ENCODE measurements around the gene KRABD2.

The KRABD2 gene

DNA sequence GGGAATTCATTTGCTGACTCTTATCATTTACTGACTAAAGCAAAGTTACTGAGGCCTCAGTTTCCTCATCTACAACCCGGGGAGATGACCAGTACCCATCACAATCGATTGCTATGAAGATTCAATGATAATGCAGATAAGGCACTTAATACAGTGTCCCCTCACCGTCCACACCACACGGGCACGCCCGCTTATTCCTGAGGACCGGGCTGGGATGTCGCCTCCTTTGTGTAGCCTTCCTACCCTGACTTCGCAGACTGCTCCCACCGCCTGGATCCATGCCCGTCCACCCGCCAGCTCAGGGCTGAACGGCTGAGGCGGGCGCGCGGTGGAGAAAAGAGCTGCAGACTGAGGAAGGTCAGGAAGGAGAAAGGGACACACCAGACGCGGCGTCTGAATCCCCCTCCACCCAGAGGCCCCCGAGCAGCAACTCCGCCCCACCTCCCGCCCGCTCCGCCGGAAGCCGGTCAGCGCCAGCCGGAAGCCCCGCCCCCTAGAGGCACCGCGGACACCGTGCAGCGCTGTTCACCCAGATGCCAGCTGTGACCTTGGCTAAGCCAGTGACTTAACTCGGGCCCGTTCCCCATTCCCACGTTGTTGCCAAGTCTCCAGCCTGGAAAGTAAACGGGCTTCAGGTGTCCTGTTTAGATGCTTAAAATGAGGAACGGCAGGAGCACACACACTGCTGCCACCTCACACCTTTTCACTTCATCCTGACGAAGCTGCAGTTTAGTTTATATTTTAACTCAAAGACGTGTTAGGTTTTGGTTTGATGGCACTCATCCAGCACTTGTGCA is at the start of gene KRABD2:
Gene KRABD2, minus strand, starts transcription at position 434 of the 797 bp plus-strand sequence.
- Histone ChIP-seq H3K27ac (ENCODE audit: low read length) (peak within 1 kb of the TSS; percentile 53), H3K27me3 (ENCODE audit: control insufficient read depth, insufficient read depth, low read length) (no peaks in the 10 kb centered on the region), H3K36me3 (ENCODE audit: control insufficient read depth, insufficient read depth, low read length) (peaks cover 48% of the 10 kb centered on the region), H3K4me1 (ENCODE audit: control insufficient read depth, insufficient read depth, low read length) (peaks cover 27% of the 10 kb centered on the region), H3K9me3 (ENCODE audit: control insufficient read depth, insufficient read depth, low read length) (no peaks in the 10 kb centered on the region), H3K4me3 (ENCODE audit: low read length) (peak within 1 kb of the TSS; percentile 83)
- DNase-seq = peak; percentile 86 to 93
- 3% methylated on average over 41 of the region's 41 CpGs for WGBS (ENCODE audit: insufficient coverage)
- H3K4me1 Mint-ChIP-seq = peaks cover 43% of the 10 kb centered on the region in 2 donors
- peak within 1 kb of the TSS; percentile 88 for H3K4me3 Mint-ChIP-seq
- intact Hi-C loops (cut with micrococcal nuclease) = no loop called here
- no peaks in the 10 kb centered on the region for H3K9me3 Mint-ChIP-seq
- peaks cover 8% of the 10 kb centered on the region for H3K36me3 Mint-ChIP-seq
- peak within 1 kb of the TSS; percentile 79 to 84 for H3K27ac Mint-ChIP-seq
- no peaks in the 10 kb centered on the region for H3K27me3 Mint-ChIP-seq (ENCODE audit: low read depth in 2 of 2)
- ATAC-seq = peak; percentile 100
- peak; percentile 51 for TF ChIP-seq CTCF (IDR thresholded peaks at IDR 0.05)

- Mint-ChIP-seq H3K27ac (no peak overlapping the region), H3K36me3 (no peaks in the 10 kb centered on the region), H3K27me3 (ENCODE audit: low read depth in 2 of 2) (peaks cover 34% of the 10 kb centered on the region in 2 donors), H3K9me3 (no peaks in the 10 kb centered on the region), H3K4me3 (no peak overlapping the region), H3K4me1 (no peaks in the 10 kb centered on the region)
- no peak for ATAC-seq
- Histone ChIP-seq H3K36me3 (ENCODE audit: control insufficient read depth, insufficient read depth, low read length) (no peaks in the 10 kb centered on the region), H3K27me3 (ENCODE audit: control insufficient read depth, insufficient read depth, low read length) (no peaks in the 10 kb centered on the region), H3K9me3 (ENCODE audit: control insufficient read depth, insufficient read depth, low read length) (no peaks in the 10 kb centered on the region), H3K4me1 (ENCODE audit: control insufficient read depth, insufficient read depth, low read length) (no peaks in the 10 kb centered on the region), H3K4me3 (ENCODE audit: low read length) (no peak overlapping the region), H3K27ac (ENCODE audit: low read length) (no peak overlapping the region)
- DNase-seq = no peak
- intact Hi-C loops (cut with micrococcal nuclease) = no loop called here
- no peak for TF ChIP-seq CTCF (IDR thresholded peaks at IDR 0.05)
- 80% methylated on average over 3 of the region's 3 CpGs for WGBS (ENCODE audit: insufficient coverage)
These were observed 45.1 kb upstream of the KRABD2 start for GRCh38 chr17:8421571-8421970.

DNA sequence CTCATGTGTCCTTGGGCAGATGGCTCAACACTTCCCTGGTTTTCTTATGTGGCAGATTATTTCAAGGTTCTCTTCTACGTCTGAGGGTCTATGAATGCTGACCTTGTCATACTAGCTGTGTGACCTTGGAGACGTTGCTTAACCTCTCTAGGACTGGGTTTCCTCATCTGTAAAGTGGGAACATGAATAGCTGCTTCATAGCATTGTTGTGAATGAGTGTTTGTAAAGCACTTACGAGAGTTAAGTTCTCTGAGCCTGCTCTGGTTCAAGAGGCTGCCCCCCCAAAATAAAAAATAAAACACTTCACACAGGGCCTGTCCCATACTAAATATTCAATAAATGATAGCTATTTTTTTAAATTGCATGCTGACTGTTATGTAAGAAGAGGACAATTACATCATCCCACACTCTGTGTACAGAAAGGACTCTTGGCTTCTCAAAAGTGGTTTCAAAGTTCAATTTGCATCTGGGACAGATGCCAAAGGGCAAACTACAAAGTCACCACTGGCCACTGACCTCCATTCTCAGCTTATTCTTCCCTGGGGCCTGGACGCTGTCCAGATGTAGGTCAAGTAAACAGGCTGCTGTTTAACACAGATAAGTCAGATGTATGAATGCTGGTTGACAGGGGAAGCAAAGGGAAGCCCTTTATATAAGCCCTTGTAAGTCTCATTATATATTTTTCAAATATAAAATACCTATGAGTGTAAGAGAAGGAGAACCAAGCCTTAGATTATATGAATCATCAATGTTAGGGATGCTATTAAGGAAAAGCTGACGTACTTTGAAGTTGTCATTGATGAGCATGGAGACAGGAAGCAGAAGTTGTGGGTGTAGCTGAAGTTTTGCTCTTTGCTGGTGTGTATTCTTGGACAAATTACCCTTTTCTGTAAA is 43.8 kb upstream of the KRABD2 start:
- Mint-ChIP-seq H3K4me1 (no peaks in the 10 kb centered on the region), H3K27ac (no peak overlapping the region), H3K27me3 (ENCODE audit: low read depth in 2 of 2) (peaks cover 40 to 42% of the 10 kb centered on the region in 2 donors), H3K4me3 (no peak overlapping the region), H3K9me3 (no peaks in the 10 kb centered on the region), H3K36me3 (no peaks in the 10 kb centered on the region)
- Histone ChIP-seq H3K27ac (ENCODE audit: low read length) (no peak overlapping the region), H3K4me3 (ENCODE audit: low read length) (no peak overlapping the region), H3K36me3 (ENCODE audit: control insufficient read depth, insufficient read depth, low read length) (no peaks in the 10 kb centered on the region), H3K4me1 (ENCODE audit: control insufficient read depth, insufficient read depth, low read length) (no peaks in the 10 kb centered on the region), H3K9me3 (ENCODE audit: control insufficient read depth, insufficient read depth, low read length) (no peaks in the 10 kb centered on the region), H3K27me3 (ENCODE audit: control insufficient read depth, insufficient read depth, low read length) (no peaks in the 10 kb centered on the region)
- intact Hi-C loops (cut with micrococcal nuclease) = no loop called here
- 44% methylated on average over 4 of the region's 5 CpGs for WGBS (ENCODE audit: insufficient coverage)
- ATAC-seq (peak in 1 of 3 donors; percentile 46), DNase-seq (no peak)
- no peak for TF ChIP-seq CTCF (IDR thresholded peaks at IDR 0.05)
